SU-DHL-6 (cell line): Measurements from ENCODE around the gene PGM1.
"Not testable (repeated sequence)": the region's sequence is repeated elsewhere in the genome, so short reads cannot be mapped to it uniquely, and the experiment has no call there.

ENCODE experiments used
- H2AFZ ChIP-seq: fragments of 200-600 bp; sonication (generic); 2 replicates; pipeline ENCODE4 v1.6.1; 2014; ENCODE audit warnings: low read depth, mild to moderate bottlenecking, moderate library complexity, mixed read lengths, antibody characterized with exemption, low read length; ENCODE audit not compliant: severe bottlenecking
- H3F3A ChIP-seq: fragments of 200-600 bp; shearing (Covaris generic); 2 replicates; pipeline ENCODE4 v1.6.0; 2016; ENCODE audit warnings: antibody characterized with exemption, mild to moderate bottlenecking; ENCODE audit not compliant: insufficient read depth
- H3K27ac ChIP-seq: fragments of 200-600 bp; sonication (generic); 2 replicates; pipeline ENCODE4 v1.5.1; 2016; ENCODE audit warnings: low read depth, mild to moderate bottlenecking, low read length, moderate library complexity, mixed read lengths
- H3K27me3 ChIP-seq: fragments of 200-600 bp; sonication (generic), shearing (Covaris generic); 2 replicates; pipeline ENCODE4 v1.6.0; 2014; ENCODE audit warnings: mild to moderate bottlenecking, low read length
- H3K36me3 ChIP-seq: fragments of 200-600 bp; sonication (generic); 2 replicates; pipeline ENCODE4 v1.6.1; 2014; ENCODE audit warnings: mild to moderate bottlenecking, low read length, mixed read lengths
- H3K4me2 ChIP-seq: fragments of 300-600, 200-600 bp; shearing (Covaris generic), sonication (generic); 2 replicates; pipeline ENCODE4 v1.6.0; 2014; ENCODE audit warnings: low read length, low read depth, mild to moderate bottlenecking; ENCODE audit not compliant: poor library complexity, severe bottlenecking
- H3K4me3 ChIP-seq: fragments of 200-600 bp; sonication (generic); 2 replicates; pipeline ENCODE4 v1.5.1; 2014; ENCODE audit warnings: antibody characterized with exemption, low read length, mild to moderate bottlenecking, mixed read lengths; ENCODE audit not compliant: insufficient read depth, poor library complexity, severe bottlenecking
- H3K79me2 ChIP-seq: fragments of 200-600 bp; sonication (generic); 2 replicates; pipeline ENCODE4 v1.6.1; 2014; ENCODE audit warnings: mild to moderate bottlenecking, low read length, moderate library complexity; ENCODE audit not compliant: insufficient read depth
- H3K9ac ChIP-seq: fragments of 200-600 bp; sonication (generic); 2 replicates; pipeline ENCODE4 v1.7.0; 2014; ENCODE audit warnings: mild to moderate bottlenecking, low read length
- H3K9me2 ChIP-seq: fragments of 200-600 bp; sonication (generic); replicated peaks from 2 replicates; pipeline ENCODE4 v1.6.1; 2014; ENCODE audit warnings: low read length; ENCODE audit not compliant: insufficient read depth
- H3K9me3 ChIP-seq: fragments of 200-600 bp; sonication (generic); 2 replicates; pipeline ENCODE4 v1.6.1; 2014; ENCODE audit warnings: low read length, mixed read lengths; ENCODE audit not compliant: insufficient read depth
- H4K20me1 ChIP-seq: fragments of 200-600 bp; sonication (generic); 2 replicates; pipeline ENCODE4 v1.6.1; 2014; ENCODE audit warnings: low read depth, mild to moderate bottlenecking, antibody characterized with exemption, low read length, moderate library complexity, mixed read lengths
- CTCF ChIP-seq: fragments of 200-600 bp; sonication (generic); IDR thresholded peaks from one replicate; pipeline ENCODE4 v1.5.1; 2017; ENCODE audit warnings: antibody characterized with exemption, mild to moderate bottlenecking, low read length, moderate library complexity; ENCODE audit not compliant: insufficient read depth, poor library complexity, severe bottlenecking
- EZH2phosphoT487 ChIP-seq: fragments of 200-600 bp; sonication (generic), shearing (Covaris generic); conservative IDR thresholded peaks from 2 replicates; pipeline ENCODE4 v1.6.1; 2018; ENCODE audit warnings: mild to moderate bottlenecking, antibody characterized with exemption, low read length, moderate library complexity, mixed read lengths

The PGM1 gene

GRCh38 chr1:63569068-63569467, 24.1 kb upstream of the PGM1 start:
- Histone ChIP-seq H3K9me3 (no peaks in the 10 kb centered on the region), H3K79me2 (no peaks in the 10 kb centered on the region), H3K9me2 (no peaks in the 10 kb centered on the region), H3K4me2 (no peak overlapping the region), H4K20me1 (no peaks in the 10 kb centered on the region), H3K27ac (no peak overlapping the region), H3K9ac (no peak overlapping the region), H3K4me3 (no peak overlapping the region), H3K27me3 (no peaks in the 10 kb centered on the region), H3F3A (no peaks in the 10 kb centered on the region), H2AFZ (no peak overlapping the region), H3K36me3 (0 out of 2 replicates have a peak, but pooled peaks cover 3% of the 10 kb centered on the region)
- TF ChIP-seq CTCF = no peak
- TF ChIP-seq EZH2phosphoT487 = no peak

- no peaks in the 10 kb centered on the region for H4K20me1 ChIP-seq
- H3K36me3 ChIP-seq = no peaks in the 10 kb centered on the region
- no peaks in the 10 kb centered on the region for H3K27me3 ChIP-seq
- H3K4me2 ChIP-seq = no peak overlapping the region
- H3K9me3 ChIP-seq = no peaks in the 10 kb centered on the region
- H3F3A ChIP-seq = no peaks in the 10 kb centered on the region
- H3K79me2 ChIP-seq = no peaks in the 10 kb centered on the region
- no peak overlapping the region for H2AFZ ChIP-seq
- no peaks in the 10 kb centered on the region for H3K9me2 ChIP-seq
- H3K4me3 ChIP-seq = no peak overlapping the region
- H3K9ac ChIP-seq = no peak overlapping the region
- TF ChIP-seq EZH2phosphoT487 (no peak), CTCF (no peak)
- no peak overlapping the region for H3K27ac ChIP-seq
Observed at GRCh38 chr1:63569640-63570316, 23.4 kb upstream of the PGM1 start.

- H4K20me1 ChIP-seq, H3K36me3 ChIP-seq, H3K27ac ChIP-seq, H3K9me3 ChIP-seq, H3K79me2 ChIP-seq, H3F3A ChIP-seq, H3K9me2 ChIP-seq, H3K4me2 ChIP-seq, H3K4me3 ChIP-seq, H3K27me3 ChIP-seq, H2AFZ ChIP-seq, H3K9ac ChIP-seq: not testable (repeated sequence)
Observed at GRCh38 chr1:63572686-63573085, 20.5 kb upstream of the PGM1 start.

- H3K27me3 ChIP-seq, H4K20me1 ChIP-seq, H3K79me2 ChIP-seq, H3K4me2 ChIP-seq, H3F3A ChIP-seq, H3K36me3 ChIP-seq, H3K27ac ChIP-seq, H2AFZ ChIP-seq, H3K4me3 ChIP-seq, H3K9me2 ChIP-seq, H3K9ac ChIP-seq, H3K9me3 ChIP-seq: not testable (repeated sequence)
Observed at GRCh38 chr1:63574203-63574796, 18.9 kb upstream of the PGM1 start.
